HEK293 (cell line): Measurements from ENCODE around the gene COX10.

Experiments used
- CTCF ChIA-PET: fragments of 350-600 bp; formaldehyde crosslinking; extraction: SDS; loops from one replicate; lab custom pipeline; 2021; ENCODE audit warnings: antibody characterized with exemption; lab: Yijun Ruan, JAX
- POLR2A ChIA-PET: fragments of 300-600 bp; formaldehyde crosslinking; extraction: SDS; loops from one replicate; lab custom pipeline; 2020; ENCODE audit warnings: antibody characterized with exemption, inconsistent platforms; lab: Yijun Ruan, JAX
- H3K27ac ChIP-seq: fragments of 200-500 bp; sonication (Bioruptor generic); 2 replicates; pipeline ENCODE4 v1.5.1; 2014; ENCODE audit warnings: low read depth, low read length, control low read depth, inconsistent platforms; ENCODE audit errors: extremely low read depth
- H3K36me3 ChIP-seq, 2 experiments: fragments of 200-500 bp in 1 of 2; sonication (Bioruptor generic) in 1 of 2; 1 replicate in 1 of 2; 2 replicates in 1 of 2; pipeline ENCODE4 v1.5.1; 2014 to 2017; ENCODE audit warnings: inconsistent platforms in 2 of 2, low read length in 2 of 2; ENCODE audit not compliant: control insufficient read depth in 2 of 2, insufficient read depth in 1 of 2
- H3K4me1 ChIP-seq: fragments of 200-500 bp; sonication (Bioruptor generic); 2 replicates; pipeline ENCODE4 v1.5.1; 2014; ENCODE audit warnings: mild to moderate bottlenecking, low read length, inconsistent platforms; ENCODE audit not compliant: control insufficient read depth, insufficient read depth
- H3K4me3 ChIP-seq: 2 replicates; pipeline ENCODE4 v1.5.1; 2011; ENCODE audit warnings: low read depth, mild to moderate bottlenecking, control low read depth, low read length, moderate library complexity
- H3K9me3 ChIP-seq: fragments of 200-500 bp; sonication (Bioruptor generic); 2 replicates; pipeline ENCODE4 v1.5.1; 2014; ENCODE audit warnings: low read depth, low read length, inconsistent platforms; ENCODE audit not compliant: control insufficient read depth, insufficient read depth
- GFI1B ChIP-seq: fragments of 450-650 bp; formaldehyde crosslinking; IDR thresholded peaks from 2 replicates; pipeline ENCODE4 v1.5.1; 2016; ENCODE audit warnings: missing biosample characterization, missing genetic modification characterization
- HOXC10 ChIP-seq: sonication (generic); formaldehyde crosslinking; IDR thresholded peaks from 2 replicates; pipeline ENCODE4 v1.8.1; 2023; ENCODE audit warnings: mild to moderate bottlenecking, missing genetic modification reagents
- HOXD13 ChIP-seq: sonication (generic); formaldehyde crosslinking; IDR thresholded peaks from 2 replicates; pipeline ENCODE4 v1.8.0; 2022; ENCODE audit warnings: missing genetic modification reagents, borderline replicate concordance
- OVOL3 ChIP-seq: fragments of 450-650 bp; formaldehyde crosslinking; IDR thresholded peaks from 2 replicates; pipeline ENCODE4 v1.5.1; 2016; ENCODE audit warnings: missing biosample characterization, missing genetic modification characterization
- SP2 ChIP-seq: fragments of 450-650 bp; formaldehyde crosslinking; IDR thresholded peaks from 2 replicates; pipeline ENCODE4 v1.5.1; 2016; ENCODE audit warnings: missing biosample characterization, missing genetic modification characterization
- TCF7L2 ChIP-seq: IDR thresholded peaks from 2 replicates; pipeline ENCODE4 v1.6.1; 2011; ENCODE audit warnings: low read depth, mild to moderate bottlenecking, inconsistent platforms, low read length, moderate library complexity, borderline replicate concordance
- TRIM28 ChIP-seq: IDR thresholded peaks from 2 replicates; pipeline ENCODE4 v1.6.1; 2011; ENCODE audit warnings: low read length, control low read depth, borderline replicate concordance
- YY2 ChIP-seq: fragments of 450-650 bp; formaldehyde crosslinking; IDR thresholded peaks from 2 replicates; pipeline ENCODE4 v1.5.1; 2016; ENCODE audit warnings: missing biosample characterization, missing genetic modification characterization
- ZBTB1 ChIP-seq: fragments of 450-650 bp; formaldehyde crosslinking; IDR thresholded peaks from 2 replicates; pipeline ENCODE4 v1.5.1; 2016; ENCODE audit warnings: missing biosample characterization, missing genetic modification characterization
- ZBTB17 ChIP-seq: fragments of 450-650 bp; formaldehyde crosslinking; IDR thresholded peaks from 2 replicates; pipeline ENCODE4 v1.5.1; 2016; ENCODE audit warnings: missing biosample characterization, missing genetic modification characterization
- ZFHX2 ChIP-seq: fragments of 450-650 bp; formaldehyde crosslinking; conservative IDR thresholded peaks from 2 replicates; pipeline ENCODE4 v1.5.1; 2016; ENCODE audit warnings: missing biosample characterization, missing genetic modification characterization
- ZNF10 ChIP-seq: fragments of 450-650 bp; formaldehyde crosslinking; IDR thresholded peaks from 2 replicates; pipeline ENCODE4 v1.5.1; 2017; ENCODE audit warnings: missing biosample characterization, missing genetic modification characterization
- ZNF148 ChIP-seq: fragments of 450-650 bp; formaldehyde crosslinking; IDR thresholded peaks from 2 replicates; pipeline ENCODE4 v1.5.0; 2017; ENCODE audit warnings: missing biosample characterization, missing genetic modification characterization, borderline replicate concordance
- ZNF174 ChIP-seq: fragments of 450-650 bp; formaldehyde crosslinking; IDR thresholded peaks from 2 replicates; pipeline ENCODE4 v1.5.0; 2017; ENCODE audit warnings: missing biosample characterization, mild to moderate bottlenecking, missing genetic modification characterization
- ZNF184 ChIP-seq: fragments of 450-650 bp; IDR thresholded peaks from 2 replicates; pipeline ENCODE4 v1.5.1; 2018; ENCODE audit warnings: missing biosample characterization, mild to moderate bottlenecking, missing genetic modification characterization
- ZNF23 ChIP-seq: fragments of 450-650 bp; formaldehyde crosslinking; IDR thresholded peaks from 2 replicates; pipeline ENCODE4 v1.5.1; 2016; ENCODE audit warnings: missing biosample characterization, missing genetic modification characterization, borderline replicate concordance
- ZNF24 ChIP-seq: fragments of 450-650 bp; formaldehyde crosslinking; IDR thresholded peaks from 2 replicates; pipeline ENCODE4 v1.5.1; 2016; ENCODE audit warnings: missing biosample characterization, missing genetic modification characterization
- ZNF280D ChIP-seq: fragments of 450-650 bp; formaldehyde crosslinking; IDR thresholded peaks from 2 replicates; pipeline ENCODE4 v1.5.1; 2016; ENCODE audit warnings: missing biosample characterization, missing genetic modification characterization
- ZNF350 ChIP-seq: fragments of 450-650 bp; formaldehyde crosslinking; IDR thresholded peaks from 2 replicates; pipeline ENCODE4 v1.5.0; 2017; ENCODE audit warnings: missing biosample characterization, mild to moderate bottlenecking, missing genetic modification characterization
- ZNF514 ChIP-seq: fragments of 450-650 bp; formaldehyde crosslinking; IDR thresholded peaks from 2 replicates; pipeline ENCODE4 v1.5.1; 2016; ENCODE audit warnings: missing biosample characterization, missing genetic modification characterization
- ZNF529 ChIP-seq: fragments of 450-650 bp; formaldehyde crosslinking; IDR thresholded peaks from 2 replicates; pipeline ENCODE4 v1.5.1; 2017; ENCODE audit warnings: missing genetic modification characterization, missing biosample characterization; ENCODE audit not compliant: insufficient replicate concordance
- ZNF558 ChIP-seq: fragments of 450-650 bp; formaldehyde crosslinking; IDR thresholded peaks from 2 replicates; pipeline ENCODE4 v1.5.1; 2016; ENCODE audit warnings: missing biosample characterization, missing genetic modification characterization
- ZNF623 ChIP-seq: fragments of 450-650 bp; formaldehyde crosslinking; IDR thresholded peaks from 2 replicates; pipeline ENCODE4 v1.5.1; 2016; ENCODE audit warnings: missing biosample characterization, missing genetic modification characterization
- ZNF768 ChIP-seq: fragments of 450-650 bp; formaldehyde crosslinking; IDR thresholded peaks from 2 replicates; pipeline ENCODE4 v1.5.1; 2018; ENCODE audit warnings: missing biosample characterization, mild to moderate bottlenecking, missing genetic modification characterization
- ZNF791 ChIP-seq: fragments of 450-650 bp; formaldehyde crosslinking; IDR thresholded peaks from 2 replicates; pipeline ENCODE4 v1.5.1; 2016; ENCODE audit warnings: missing biosample characterization, missing genetic modification characterization
- TF ChIP-seq, protein P1 (sequence below): fragments of 450-650 bp; IDR thresholded peaks from 2 replicates; pipeline ENCODE4 v1.5.1; 2018; ENCODE audit warnings: missing biosample characterization, missing genetic modification characterization
- TF ChIP-seq, protein P2 (sequence below): fragments of 450-650 bp; formaldehyde crosslinking; IDR thresholded peaks from 2 replicates; pipeline ENCODE4 v1.5.1; 2017; ENCODE audit warnings: missing biosample characterization, missing genetic modification characterization

Gene COX10

DNA sequence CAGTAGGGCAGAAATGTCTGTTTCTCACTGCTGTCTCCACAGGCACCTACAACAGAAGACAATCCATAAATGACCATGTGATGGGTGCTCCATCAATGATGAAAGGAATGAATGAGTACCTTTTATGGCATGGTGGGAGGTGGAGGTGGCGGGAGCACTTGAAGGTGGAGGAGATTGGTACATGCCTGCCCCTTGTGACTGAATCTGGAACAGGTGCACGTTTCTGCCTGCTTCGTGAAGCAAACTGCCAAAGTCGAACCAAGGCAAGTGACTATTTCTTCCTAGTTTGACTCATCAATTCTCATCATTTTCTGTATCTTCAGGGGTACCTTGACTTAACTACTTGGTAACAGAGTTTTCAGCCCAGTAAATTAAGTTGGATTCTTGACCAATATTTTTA lies 141.9 kb downstream of the COX10 start:
- H3K9me3 ChIP-seq: no peaks in the 10 kb centered on the region
- POLR2A ChIA-PET: no interaction called here
- TF ChIP-seq YY2 (tag by site-specific recombination) (no peak), ZNF558 (tag by site-specific recombination) (no peak), TRIM28 (no peak), ZNF24 (tag by site-specific recombination) (no peak), TCF7L2 (no peak), OVOL3 (no peak), ZNF791 (tag by site-specific recombination) (no peak), ZBTB1 (no peak), ZNF148 (tag by site-specific recombination) (no peak), ZNF174 (tag by site-specific recombination) (no peak), HOXD13 (CRISPR knock-in tag) (no peak), ZNF623 (tag by site-specific recombination) (no peak), ZNF529 (tag by site-specific recombination) (no peak), ZFHX2 (no peak)
- TF ChIP-seq, protein P1, sequence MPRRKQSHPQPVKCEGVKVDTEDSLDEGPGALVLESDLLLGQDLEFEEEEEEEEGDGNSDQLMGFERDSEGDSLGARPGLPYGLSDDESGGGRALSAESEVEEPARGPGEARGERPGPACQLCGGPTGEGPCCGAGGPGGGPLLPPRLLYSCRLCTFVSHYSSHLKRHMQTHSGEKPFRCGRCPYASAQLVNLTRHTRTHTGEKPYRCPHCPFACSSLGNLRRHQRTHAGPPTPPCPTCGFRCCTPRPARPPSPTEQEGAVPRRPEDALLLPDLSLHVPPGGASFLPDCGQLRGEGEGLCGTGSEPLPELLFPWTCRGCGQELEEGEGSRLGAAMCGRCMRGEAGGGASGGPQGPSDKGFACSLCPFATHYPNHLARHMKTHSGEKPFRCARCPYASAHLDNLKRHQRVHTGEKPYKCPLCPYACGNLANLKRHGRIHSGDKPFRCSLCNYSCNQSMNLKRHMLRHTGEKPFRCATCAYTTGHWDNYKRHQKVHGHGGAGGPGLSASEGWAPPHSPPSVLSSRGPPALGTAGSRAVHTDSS (tag by site-specific recombination): no peak
- TF ChIP-seq, protein P2, sequence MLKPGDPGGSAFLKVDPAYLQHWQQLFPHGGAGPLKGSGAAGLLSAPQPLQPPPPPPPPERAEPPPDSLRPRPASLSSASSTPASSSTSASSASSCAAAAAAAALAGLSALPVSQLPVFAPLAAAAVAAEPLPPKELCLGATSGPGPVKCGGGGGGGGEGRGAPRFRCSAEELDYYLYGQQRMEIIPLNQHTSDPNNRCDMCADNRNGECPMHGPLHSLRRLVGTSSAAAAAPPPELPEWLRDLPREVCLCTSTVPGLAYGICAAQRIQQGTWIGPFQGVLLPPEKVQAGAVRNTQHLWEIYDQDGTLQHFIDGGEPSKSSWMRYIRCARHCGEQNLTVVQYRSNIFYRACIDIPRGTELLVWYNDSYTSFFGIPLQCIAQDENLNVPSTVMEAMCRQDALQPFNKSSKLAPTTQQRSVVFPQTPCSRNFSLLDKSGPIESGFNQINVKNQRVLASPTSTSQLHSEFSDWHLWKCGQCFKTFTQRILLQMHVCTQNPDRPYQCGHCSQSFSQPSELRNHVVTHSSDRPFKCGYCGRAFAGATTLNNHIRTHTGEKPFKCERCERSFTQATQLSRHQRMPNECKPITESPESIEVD (tag by site-specific recombination): no peak
- TF ChIP-seq, all 188 proteins: peak for 0
- H3K4me1 ChIP-seq: no peaks in the 10 kb centered on the region
- H3K36me3 ChIP-seq: peaks cover 0 to 11% of the 10 kb centered on the region in 2 experiments; a peak in 1 of 3 replicates
- CTCF ChIA-PET: interaction anchor here (0.8 to 1.4 kb wide), 3 partner anchors 8 to 71 kb away, joined by 3 to 6 read pairs (median 4); no protein-coding TSS in a partner anchor
- no peak overlapping the region for H3K4me3 ChIP-seq
- H3K27ac ChIP-seq: no peak overlapping the region

DNA sequence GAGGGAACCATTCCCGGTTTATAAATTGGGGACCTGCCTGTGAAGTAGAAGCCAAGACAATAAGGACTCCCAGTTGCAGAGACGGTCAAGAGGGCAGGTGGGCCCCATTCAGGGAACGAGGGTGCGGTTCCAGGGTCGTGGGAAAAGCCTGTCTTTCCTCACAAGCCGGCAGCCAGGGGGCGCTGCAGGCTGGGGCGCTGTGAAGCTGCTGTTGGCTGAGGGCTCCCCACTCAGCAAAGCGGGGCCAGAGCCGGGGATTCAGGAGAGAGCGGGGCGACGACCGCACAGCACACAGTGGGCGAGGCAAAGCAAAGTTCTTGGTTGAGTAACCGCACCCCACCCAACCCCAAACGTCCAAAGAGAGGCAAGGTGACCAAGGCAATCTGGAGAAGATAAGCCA lies 142.5 kb downstream of the COX10 start:
- no peak overlapping the region for H3K4me3 ChIP-seq
- CTCF ChIA-PET: interaction anchor here (0.8 to 1.4 kb wide), 4 partner anchors 9 to 715 kb away, joined by 3 to 6 read pairs (median 4); no protein-coding TSS in a partner anchor
- POLR2A ChIA-PET: no interaction called here
- no peak overlapping the region for H3K27ac ChIP-seq
- no peaks in the 10 kb centered on the region for H3K4me1 ChIP-seq
- peaks cover 0 to 10% of the 10 kb centered on the region in 2 experiments; a peak in 1 of 3 replicates for H3K36me3 ChIP-seq
- no peaks in the 10 kb centered on the region for H3K9me3 ChIP-seq
- no peak for TF ChIP-seq ZNF350 (tag by site-specific recombination)
- TF ChIP-seq ZBTB17 (tag by site-specific recombination): no peak
- TF ChIP-seq HOXD13 (CRISPR knock-in tag): no peak
- no peak for TF ChIP-seq SP2 (tag by site-specific recombination)
- no peak for TF ChIP-seq HOXC10 (CRISPR knock-in tag)
- no peak for TF ChIP-seq ZNF280D (tag by site-specific recombination)
- TF ChIP-seq ZNF514 (tag by site-specific recombination): no peak
- TF ChIP-seq ZNF10 (tag by site-specific recombination): no peak
- no peak for TF ChIP-seq ZNF184 (tag by site-specific recombination)
- TF ChIP-seq GFI1B (tag by site-specific recombination): no peak
- TF ChIP-seq ZNF23: no peak
- no peak for TF ChIP-seq ZNF768 (tag by site-specific recombination)
